ENCODE data around the gene SLC37A1. TPM values are rescaled to one million over a fixed set of nuclear protein-coding genes. Genes with fewer than 3 reads are reported as not detected.

Gene SLC37A1
- total RNA-seq, 1 donor from 2014 or later: 60.2 TPM

DNA sequence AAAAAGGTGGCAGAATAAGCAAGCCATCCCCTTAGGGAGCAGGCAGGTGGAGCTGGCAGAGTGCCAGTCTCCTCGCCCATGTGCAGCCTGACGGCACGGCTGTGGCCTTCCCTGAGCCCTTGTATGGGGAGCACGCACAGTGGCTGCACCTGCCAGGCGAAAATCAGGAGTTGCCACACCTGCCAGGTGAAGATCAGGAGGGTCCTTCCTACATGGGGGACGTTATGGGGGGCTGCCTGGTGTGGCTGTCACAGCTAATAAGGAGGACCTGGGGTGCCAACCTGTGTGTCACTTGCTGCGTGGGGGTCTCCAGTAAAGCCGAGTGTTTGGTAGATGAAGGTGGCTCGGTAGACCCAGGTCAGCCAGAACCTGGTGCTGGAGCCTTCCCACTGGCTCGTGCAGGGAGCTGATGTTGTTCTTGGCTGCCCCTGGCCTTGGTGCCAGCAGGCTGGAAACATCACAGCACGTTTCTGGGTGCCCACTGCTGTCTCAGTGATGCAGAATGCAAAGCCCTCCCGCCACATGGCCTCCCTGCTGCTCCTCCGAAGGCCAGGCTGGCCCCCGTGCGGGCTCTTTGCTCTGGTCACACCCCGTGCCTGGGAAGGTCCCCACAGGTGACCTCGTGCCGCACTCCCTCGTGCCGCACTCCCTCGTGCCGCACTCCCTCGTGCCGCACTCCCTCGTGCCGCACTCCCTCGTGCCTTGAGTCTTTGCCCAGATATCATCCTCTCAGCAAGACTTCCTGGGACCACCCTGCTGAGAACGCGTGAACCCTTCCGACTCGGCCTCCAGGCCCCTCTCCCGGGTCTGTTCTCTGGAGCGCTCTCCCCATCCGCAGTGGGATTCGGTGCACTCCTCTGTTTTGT is 55.4 kb downstream of the SLC37A1 start:
- Mint-ChIP-seq H3K4me1 (ENCODE audit: low read depth) (peaks cover 6% of the 10 kb centered on the region), H3K27ac (no peak overlapping the region), H3K27me3 (no peaks in the 10 kb centered on the region), H3K9me3 (ENCODE audit: low read depth) (no peaks in the 10 kb centered on the region), H3K4me3 (ENCODE audit: low read depth) (no peak overlapping the region), H3K36me3 (ENCODE audit: insufficient read depth) (peaks cover 41% of the 10 kb centered on the region)
- no peak for TF ChIP-seq CTCF (IDR thresholded peaks at IDR 0.05; ENCODE audit: unreplicated experiment)
- DNase-seq (ENCODE audit: low spot score, unreplicated experiment): no peak

DNA sequence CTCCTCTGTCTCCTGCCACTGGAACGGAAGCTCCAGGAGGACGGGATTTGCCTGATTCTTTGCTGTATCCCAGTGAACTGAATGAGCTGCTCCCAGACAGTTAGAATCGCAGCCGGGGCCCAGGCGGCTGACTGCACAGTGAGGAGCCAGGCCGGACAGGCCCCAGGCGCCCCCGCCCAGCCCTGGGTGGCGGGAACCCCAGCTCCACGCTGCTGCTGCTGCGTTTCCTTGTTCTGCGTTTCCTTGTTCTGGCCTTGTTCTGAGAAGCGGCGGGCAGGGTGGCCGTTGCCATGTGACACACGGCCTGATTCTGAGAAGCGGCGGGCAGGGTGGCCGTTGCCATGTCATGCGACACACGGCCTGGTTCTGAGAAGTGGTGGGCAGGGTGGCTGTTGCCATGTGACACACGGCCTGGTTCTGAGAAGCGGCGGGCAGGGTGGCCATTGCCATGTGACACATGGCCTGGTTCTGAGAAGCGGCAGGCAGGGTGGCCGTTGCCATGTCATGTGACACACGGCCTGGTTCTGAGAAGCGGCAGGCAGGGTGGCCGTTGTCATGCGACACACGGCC is 56.2 kb downstream of the SLC37A1 start:
- no peak for DNase-seq (ENCODE audit: low spot score, unreplicated experiment)
- Mint-ChIP-seq H3K27me3 (no peaks in the 10 kb centered on the region), H3K27ac (no peak overlapping the region), H3K4me3 (ENCODE audit: low read depth) (no peak overlapping the region), H3K36me3 (ENCODE audit: insufficient read depth) (peaks cover 47% of the 10 kb centered on the region), H3K4me1 (ENCODE audit: low read depth) (peaks cover 6% of the 10 kb centered on the region), H3K9me3 (ENCODE audit: low read depth) (no peaks in the 10 kb centered on the region)
- no peak for TF ChIP-seq CTCF (IDR thresholded peaks at IDR 0.05; ENCODE audit: unreplicated experiment)

DNA sequence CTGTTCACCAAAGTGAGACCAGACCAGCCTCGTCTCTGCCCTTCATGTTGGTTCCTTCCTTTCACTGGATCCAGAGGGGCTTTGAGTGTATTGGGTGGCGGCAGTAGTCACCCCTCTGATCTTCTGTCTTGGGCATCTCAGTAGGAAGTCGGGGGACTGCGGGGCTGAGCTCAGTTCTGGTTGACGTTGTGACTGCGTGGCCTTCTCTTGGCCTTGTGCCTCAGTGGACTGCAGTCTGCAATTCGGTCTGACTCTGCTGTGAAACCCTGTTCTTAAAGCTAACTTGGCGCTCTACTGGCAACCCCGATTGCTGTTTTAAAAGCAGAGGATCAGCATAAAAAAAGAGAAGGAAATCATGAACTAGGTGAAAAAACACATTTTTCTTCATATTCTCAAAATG is 56.7 kb downstream of the SLC37A1 start:
- H3K9me3 Mint-ChIP-seq (ENCODE audit: low read depth): no peaks in the 10 kb centered on the region
- H3K27me3 Mint-ChIP-seq: no peaks in the 10 kb centered on the region
- no peak overlapping the region for H3K4me3 Mint-ChIP-seq (ENCODE audit: low read depth)
- H3K27ac Mint-ChIP-seq: no peak overlapping the region
- peaks cover 6% of the 10 kb centered on the region for H3K4me1 Mint-ChIP-seq (ENCODE audit: low read depth)
- peaks cover 50% of the 10 kb centered on the region for H3K36me3 Mint-ChIP-seq (ENCODE audit: insufficient read depth)
- DNase-seq (ENCODE audit: low spot score, unreplicated experiment): no peak
- TF ChIP-seq CTCF (IDR thresholded peaks at IDR 0.05; ENCODE audit: unreplicated experiment): no peak

DNA sequence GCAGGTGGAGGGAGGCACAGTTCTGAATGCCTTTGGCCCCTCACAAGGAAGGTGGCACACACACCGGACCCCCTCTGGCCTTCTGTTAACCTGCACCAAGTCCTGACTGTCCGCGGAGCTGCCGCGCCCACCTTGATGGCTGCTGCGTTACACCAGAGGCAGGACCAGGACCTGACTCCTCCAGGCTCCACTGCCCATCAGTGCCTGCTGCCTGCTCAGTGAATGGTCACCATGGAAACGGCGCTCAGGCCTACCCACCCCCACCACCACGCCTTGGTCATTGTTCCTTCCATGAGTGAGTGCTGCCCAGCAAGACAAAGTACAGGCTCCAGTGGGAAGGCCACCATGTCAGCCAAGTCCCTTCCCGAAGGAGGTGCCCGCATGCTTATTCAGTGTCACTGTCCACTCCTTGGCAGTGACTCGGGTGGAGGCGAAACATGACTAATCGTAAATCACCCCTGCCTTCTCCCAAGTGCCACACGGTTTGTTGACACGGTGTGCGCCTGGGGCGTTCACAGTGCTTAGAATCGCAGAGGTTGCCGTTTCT is 57.3 kb downstream of the SLC37A1 start:
- no peak for TF ChIP-seq CTCF (IDR thresholded peaks at IDR 0.05; ENCODE audit: unreplicated experiment)
- H3K27me3 Mint-ChIP-seq: no peaks in the 10 kb centered on the region
- H3K4me1 Mint-ChIP-seq (ENCODE audit: low read depth): peaks cover 6% of the 10 kb centered on the region
- H3K27ac Mint-ChIP-seq: no peak overlapping the region
- peaks cover 5% of the 10 kb centered on the region for H3K9me3 Mint-ChIP-seq (ENCODE audit: low read depth)
- peaks cover 56% of the 10 kb centered on the region for H3K36me3 Mint-ChIP-seq (ENCODE audit: insufficient read depth)
- no peak overlapping the region for H3K4me3 Mint-ChIP-seq (ENCODE audit: low read depth)
- DNase-seq (ENCODE audit: low spot score, unreplicated experiment): peak; percentile 28

GRCh38 chr21:42571391-42572150 is 57.9 kb downstream of the SLC37A1 start:
- Mint-ChIP-seq H3K4me1 (ENCODE audit: low read depth) (peaks cover 6% of the 10 kb centered on the region), H3K4me3 (ENCODE audit: low read depth) (no peak overlapping the region), H3K9me3 (ENCODE audit: low read depth) (peaks cover 11% of the 10 kb centered on the region), H3K27ac (no peak overlapping the region), H3K36me3 (ENCODE audit: insufficient read depth) (peaks cover 62% of the 10 kb centered on the region), H3K27me3 (no peaks in the 10 kb centered on the region)
- no peak for DNase-seq (ENCODE audit: low spot score, unreplicated experiment)
- TF ChIP-seq CTCF (IDR thresholded peaks at IDR 0.05; ENCODE audit: unreplicated experiment): no peak
